AG09309 (cell line): ENCODE measurements around the gene ENOX2.

Source experiments
- DNase-seq: peaks from one replicate; pipeline ENCODE4 v3.0.0-alpha.2; 2010; ENCODE audit warnings: low read depth
- H3K4me3 ChIP-seq: 2 replicates; pipeline ENCODE4 v1.5.1; 2011; ENCODE audit warnings: mild to moderate bottlenecking, low read depth, low read length, moderate library complexity; ENCODE audit not compliant: control insufficient read depth
- TF ChIP-seq, protein P1 (sequence below): IDR thresholded peaks from 2 replicates; pipeline ENCODE4 v1.5.1; 2011; ENCODE audit warnings: mild to moderate bottlenecking, low read depth, low read length, inconsistent platforms; ENCODE audit not compliant: insufficient read depth, control insufficient read depth; ENCODE audit errors: missing control alignments

Gene ENOX2

GRCh38 chrX:130625386-130625785 is 277.6 kb downstream of the ENOX2 start:
- TF ChIP-seq, protein P1, sequence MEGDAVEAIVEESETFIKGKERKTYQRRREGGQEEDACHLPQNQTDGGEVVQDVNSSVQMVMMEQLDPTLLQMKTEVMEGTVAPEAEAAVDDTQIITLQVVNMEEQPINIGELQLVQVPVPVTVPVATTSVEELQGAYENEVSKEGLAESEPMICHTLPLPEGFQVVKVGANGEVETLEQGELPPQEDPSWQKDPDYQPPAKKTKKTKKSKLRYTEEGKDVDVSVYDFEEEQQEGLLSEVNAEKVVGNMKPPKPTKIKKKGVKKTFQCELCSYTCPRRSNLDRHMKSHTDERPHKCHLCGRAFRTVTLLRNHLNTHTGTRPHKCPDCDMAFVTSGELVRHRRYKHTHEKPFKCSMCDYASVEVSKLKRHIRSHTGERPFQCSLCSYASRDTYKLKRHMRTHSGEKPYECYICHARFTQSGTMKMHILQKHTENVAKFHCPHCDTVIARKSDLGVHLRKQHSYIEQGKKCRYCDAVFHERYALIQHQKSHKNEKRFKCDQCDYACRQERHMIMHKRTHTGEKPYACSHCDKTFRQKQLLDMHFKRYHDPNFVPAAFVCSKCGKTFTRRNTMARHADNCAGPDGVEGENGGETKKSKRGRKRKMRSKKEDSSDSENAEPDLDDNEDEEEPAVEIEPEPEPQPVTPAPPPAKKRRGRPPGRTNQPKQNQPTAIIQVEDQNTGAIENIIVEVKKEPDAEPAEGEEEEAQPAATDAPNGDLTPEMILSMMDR: no peak

GRCh38 chrX:130623518-130623917 is 279.5 kb downstream of the ENOX2 start:
- no peak for DNase-seq

More at GRCh38 chrX:130625386-130625785, 277.6 kb downstream of the ENOX2 start:
- H3K4me3 ChIP-seq: no peak overlapping the region
- no peak for DNase-seq

DNA sequence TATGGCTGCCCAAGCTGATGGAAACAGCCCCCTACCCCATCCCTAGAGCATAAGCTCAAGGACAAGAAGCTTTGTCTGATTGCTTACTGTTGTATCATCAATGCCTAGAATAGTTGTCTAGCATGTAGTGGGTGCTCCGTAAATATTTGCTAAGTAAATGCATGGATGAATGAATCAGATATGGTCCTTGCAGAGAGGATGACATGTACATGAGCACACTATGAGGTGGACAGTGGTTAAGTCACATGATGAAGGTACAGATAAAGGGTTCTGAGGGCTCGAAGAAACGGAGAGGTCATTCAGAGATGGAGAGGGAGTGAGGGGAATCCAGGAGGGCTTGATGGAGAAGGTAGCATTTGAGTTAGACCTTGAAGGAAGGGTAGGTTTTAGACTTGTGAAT is 287.1 kb downstream of the ENOX2 start:
- TF ChIP-seq, protein P1: no peak
- DNase-seq: no peak
- no peak overlapping the region for H3K4me3 ChIP-seq

More at GRCh38 chrX:130623518-130623917, 279.5 kb downstream of the ENOX2 start:
- TF ChIP-seq, protein P1: no peak
- no peak overlapping the region for H3K4me3 ChIP-seq

DNA sequence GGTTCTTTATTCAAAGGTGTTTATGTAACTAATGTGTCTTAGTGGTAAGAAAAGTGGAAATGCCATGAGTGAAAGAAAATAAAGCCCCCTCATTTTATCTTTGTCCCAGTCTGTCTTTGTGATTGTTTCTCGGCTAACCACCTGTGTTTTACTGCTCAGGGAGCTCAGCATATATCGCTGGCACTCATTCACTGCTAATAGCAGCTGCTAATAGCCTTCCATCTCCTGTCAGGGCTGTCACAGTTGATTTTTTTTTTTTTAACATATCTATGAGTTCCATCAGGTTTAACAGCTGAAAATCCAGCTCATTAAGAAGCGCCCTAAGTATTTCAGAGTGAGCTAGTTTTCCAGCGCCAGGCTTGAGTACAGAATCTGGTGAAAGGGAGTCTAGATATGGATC is 295.6 kb downstream of the ENOX2 start:
- TF ChIP-seq, protein P1: no peak
- H3K4me3 ChIP-seq: no peak overlapping the region
- no peak for DNase-seq

DNA sequence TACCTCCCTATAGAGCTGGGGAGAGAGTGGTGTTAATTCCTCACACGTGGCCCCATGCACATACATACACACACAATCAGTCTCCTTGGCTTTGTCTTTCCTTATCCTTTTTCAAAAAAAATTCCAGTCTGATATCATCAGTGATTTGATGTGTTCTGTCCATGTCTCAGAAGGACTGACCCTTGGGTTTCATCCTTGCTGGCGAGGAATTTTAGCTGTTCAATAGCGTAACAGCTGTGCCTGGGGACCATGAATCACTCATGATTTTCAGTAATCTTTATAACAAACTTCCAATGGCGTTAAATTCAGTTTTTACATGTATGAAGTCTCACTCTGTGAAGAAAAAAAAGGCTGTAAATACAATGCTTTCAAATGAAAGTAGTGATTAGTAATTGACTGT is 296.6 kb downstream of the ENOX2 start:
- TF ChIP-seq, protein P1: no peak
- H3K4me3 ChIP-seq: no peak overlapping the region
- DNase-seq: no peak

DNA sequence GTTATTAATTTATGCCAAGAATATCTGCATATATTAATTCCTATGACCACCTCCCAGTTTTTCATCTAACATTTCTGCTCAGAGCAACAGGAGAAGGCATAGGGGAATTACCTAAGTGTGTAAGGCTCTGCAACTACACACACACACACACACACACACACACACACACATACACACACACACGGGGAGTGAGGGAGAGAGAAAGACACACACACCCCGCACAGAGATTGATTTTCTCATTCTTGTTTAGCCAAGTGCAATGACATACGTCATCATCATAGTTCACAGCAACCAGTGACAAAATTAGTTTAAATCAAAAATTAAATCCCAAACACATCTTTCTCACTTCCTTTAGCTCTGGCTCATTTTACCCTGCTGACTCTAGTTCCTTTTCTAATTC is 298.1 kb downstream of the ENOX2 start:
- TF ChIP-seq, protein P1: no peak
- no peak overlapping the region for H3K4me3 ChIP-seq
- DNase-seq: no peak

DNA sequence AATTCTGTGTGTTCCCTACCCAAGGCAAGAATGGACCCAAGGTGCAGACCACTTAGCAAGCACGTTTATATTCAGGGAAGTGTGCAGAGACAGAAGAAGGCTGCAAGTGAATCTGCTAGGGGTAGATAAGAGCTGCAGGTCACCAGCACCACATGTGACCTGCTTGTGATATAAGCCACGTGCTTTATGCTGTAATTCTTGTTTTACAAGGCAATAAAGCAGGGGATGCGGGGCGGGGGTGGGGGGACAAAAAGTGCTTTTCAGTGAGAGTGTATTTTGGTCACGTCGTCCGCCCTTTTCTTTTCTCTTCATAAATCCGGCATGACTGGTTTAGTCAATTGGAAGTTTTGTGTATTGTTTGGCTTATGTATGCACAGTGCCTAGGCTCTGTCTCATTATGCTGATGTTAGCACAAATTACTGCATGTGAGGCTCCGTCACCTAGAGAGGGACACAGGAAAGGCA is 308.5 kb downstream of the ENOX2 start:
- H3K4me3 ChIP-seq: no peak overlapping the region
- DNase-seq: no peak
- TF ChIP-seq, protein P1: no peak
